GM21723 (cell line): ENCODE data around the gene TRPM7.
A peak's percentile ranks its signal among the peaks of the same experiment; 100 is the strongest.
"Not testable (repeated sequence)": the region's sequence is repeated elsewhere in the genome, so short reads cannot be mapped to it uniquely, and the experiment has no call there.

Source experiments
- ATAC-seq: cut with Tn5 transposase; IDR thresholded peaks from one replicate; pipeline ENCODE4 v1.9.1; 2021; ENCODE audit warnings: mild to moderate bottlenecking, moderate library complexity; ENCODE audit not compliant: unreplicated experiment

Gene TRPM7

GRCh38 chr15:50686469-50687301, at the start of gene TRPM7:
TRPM7 (minus strand) TSS chr15:50686797; CDS start chr15:50686533, 264 bp downstream.
- peak; percentile 79 for ATAC-seq

GRCh38 chr15:50735156-50735555, 48.6 kb upstream of the TRPM7 start:
- no peak for ATAC-seq

- no peak for ATAC-seq
Measured at GRCh38 chr15:50726315-50726714, 39.7 kb upstream of the TRPM7 start.

GRCh38 chr15:50718700-50719125, 32.1 kb upstream of the TRPM7 start:
- ATAC-seq = no peak

- no peak for ATAC-seq
Measured at GRCh38 chr15:50712018-50712417, 25.4 kb upstream of the TRPM7 start.

- ATAC-seq = no peak
Measured at GRCh38 chr15:50710585-50710984, 24.0 kb upstream of the TRPM7 start.

GRCh38 chr15:50707878-50708427, 21.4 kb upstream of the TRPM7 start:
- no peak for ATAC-seq

- ATAC-seq = no peak
Measured at GRCh38 chr15:50702762-50703334, 16.3 kb upstream of the TRPM7 start.

GRCh38 chr15:50698101-50698500, 11.5 kb upstream of the TRPM7 start:
- no peak for ATAC-seq

GRCh38 chr15:50697109-50697797, 10.7 kb upstream of the TRPM7 start:
- no peak for ATAC-seq

- not testable (repeated sequence) for ATAC-seq
Measured at GRCh38 chr15:50694634-50695165, 8.1 kb upstream of the TRPM7 start.

GRCh38 chr15:50687302-50687902, 805 bp upstream of the TRPM7 start:
- ATAC-seq = peak; percentile 11

- peak; percentile 56 for ATAC-seq
Measured at GRCh38 chr15:50685976-50686468, 575 bp downstream of the TRPM7 start.

GRCh38 chr15:50685191-50685975, 1.2 kb downstream of the TRPM7 start:
- ATAC-seq = no peak

- ATAC-seq = no peak
Measured at GRCh38 chr15:50681467-50681866, 5.1 kb downstream of the TRPM7 start.

GRCh38 chr15:50676799-50677483, 9.7 kb downstream of the TRPM7 start:
- ATAC-seq = no peak

- ATAC-seq = no peak
Measured at GRCh38 chr15:50675535-50676144, 11.0 kb downstream of the TRPM7 start.

- no peak for ATAC-seq
Measured at GRCh38 chr15:50670115-50670514, 16.5 kb downstream of the TRPM7 start.

- no peak for ATAC-seq
Measured at GRCh38 chr15:50669611-50670010, 17.0 kb downstream of the TRPM7 start.
